Gastroesophageal sphincter (tissue), 3 donors: Measurements from ENCODE around the gene DAPK2.

Experiments used
- CTCF ChIP-seq, 4 experiments: fragments of 200-600 bp in 2 of 4; fragments of 450-650 bp in 2 of 4; sonication (generic) in 1 of 4; IDR thresholded peaks; one replicate each; pipeline ENCODE4 v1.5.1; 2017 to 2019; ENCODE audit warnings: antibody characterized with exemption in 4 of 4, mild to moderate bottlenecking in 2 of 4, moderate library complexity in 2 of 4
- POLR2A ChIP-seq, 2 donors: fragments of 450-650 bp; IDR thresholded peaks; one replicate each; pipeline ENCODE4 v1.6.1; 2017; ENCODE audit warnings: antibody characterized with exemption in 2 of 2, mild to moderate bottlenecking in 2 of 2, moderate library complexity in 1 of 2

GRCh38 chr15:63905131-63905530 is 141.2 kb downstream of the DAPK2 start:
- no peak for TF ChIP-seq POLR2A (IDR thresholded peaks at IDR 0.05)
- TF ChIP-seq CTCF (IDR thresholded peaks at IDR 0.05) = no peak
